SK-N-SH treated with all-trans-retinoic acid at 6 μM for 48 hours (cell line): Measurements from ENCODE around the gene IDUA.

Source experiments
- ATAC-seq: fragments of 200-7000 bp; cut with Tn5 transposase; 3 replicates; pipeline ENCODE4 v1.9.1; 2020; ENCODE audit warnings: mild to moderate bottlenecking, moderate library complexity
- ARNTL ChIP-seq: fragments of 450-650 bp; formaldehyde crosslinking; IDR thresholded peaks from 2 replicates; pipeline ENCODE4 v1.5.0; 2020; ENCODE audit warnings: low read depth, mild to moderate bottlenecking, moderate library complexity, borderline replicate concordance
- BACH2 ChIP-seq: fragments of 250-450 bp; sonication (Bioruptor Pico); IDR thresholded peaks from 2 replicates; pipeline ENCODE4 v1.9.0; 2021; ENCODE audit warnings: mild to moderate bottlenecking, borderline replicate concordance
- CSDC2 ChIP-seq: fragments of 250-450 bp; sonication (Bioruptor Pico); IDR thresholded peaks from 2 replicates; pipeline ENCODE4 v1.5.0; 2020; ENCODE audit warnings: mild to moderate bottlenecking, moderate library complexity
- ESRRG ChIP-seq: fragments of 250-450 bp; sonication (Bioruptor Pico); IDR thresholded peaks from 2 replicates; pipeline ENCODE4 v1.6.1; 2021; ENCODE audit warnings: mild to moderate bottlenecking
- GLIS3 ChIP-seq: fragments of 250-450 bp; sonication (Bioruptor Pico); IDR thresholded peaks from 2 replicates; pipeline ENCODE4 v1.5.0; 2020; ENCODE audit warnings: mild to moderate bottlenecking, moderate library complexity
- ISL1 ChIP-seq: fragments of 250-450 bp; sonication (Bioruptor Pico); IDR thresholded peaks from 2 replicates; pipeline ENCODE4 v2.1.2; 2022; ENCODE audit warnings: mild to moderate bottlenecking, moderate library complexity
- OSR1 ChIP-seq: fragments of 250-450 bp; sonication (Bioruptor Pico); IDR thresholded peaks from 2 replicates; pipeline ENCODE4 v1.8.0; 2022; ENCODE audit warnings: moderate library complexity, mild to moderate bottlenecking, inconsistent platforms
- PPARA ChIP-seq: fragments of 250-450 bp; sonication (Bioruptor Pico); IDR thresholded peaks from 2 replicates; pipeline ENCODE4 v1.5.0; 2020; ENCODE audit warnings: mild to moderate bottlenecking, borderline replicate concordance
- RARB ChIP-seq: fragments of 250-450 bp; sonication (Bioruptor Pico); IDR thresholded peaks from 2 replicates; pipeline ENCODE4 v1.8.0; 2021; ENCODE audit warnings: mild to moderate bottlenecking, moderate library complexity
- SNAI2 ChIP-seq: fragments of 250-450 bp; sonication (Bioruptor Pico); IDR thresholded peaks from 2 replicates; pipeline ENCODE4 v1.5.0; 2020; ENCODE audit warnings: mild to moderate bottlenecking, moderate library complexity
- TCF4 ChIP-seq: fragments of 250-450 bp; sonication (Bioruptor Pico); IDR thresholded peaks from 2 replicates; pipeline ENCODE4 v1.8.0; 2021; ENCODE audit warnings: mild to moderate bottlenecking, moderate library complexity, borderline replicate concordance
- TOX ChIP-seq: fragments of 250-450 bp; sonication (Bioruptor Pico); IDR thresholded peaks from 2 replicates; pipeline ENCODE4 v1.8.0; 2021; ENCODE audit warnings: mild to moderate bottlenecking, moderate library complexity, borderline replicate concordance
- ZC3H10 ChIP-seq: fragments of 250-450 bp; sonication (Bioruptor Pico); IDR thresholded peaks from 2 replicates; pipeline ENCODE4 v1.5.1; 2021; ENCODE audit warnings: mild to moderate bottlenecking, moderate library complexity
- ZFP3 ChIP-seq: fragments of 250-450 bp; sonication (Bioruptor Pico); IDR thresholded peaks from 2 replicates; pipeline ENCODE4 v1.5.0; 2020; ENCODE audit warnings: mild to moderate bottlenecking, moderate library complexity
- ZFP30 ChIP-seq: fragments of 450-650 bp; formaldehyde crosslinking; IDR thresholded peaks from 2 replicates; pipeline ENCODE4 v1.5.0; 2022; ENCODE audit warnings: mild to moderate bottlenecking, moderate library complexity
- ZNF565 ChIP-seq: fragments of 450-650 bp; formaldehyde crosslinking; conservative IDR thresholded peaks from 2 replicates; pipeline ENCODE4 v1.5.0; 2020; ENCODE audit warnings: low read depth, mild to moderate bottlenecking, moderate library complexity
- ZNF70 ChIP-seq: fragments of 450-650 bp; formaldehyde crosslinking; IDR thresholded peaks from 2 replicates; pipeline ENCODE4 v1.5.0; 2020; ENCODE audit warnings: mild to moderate bottlenecking, moderate library complexity
- ZNF8 ChIP-seq: fragments of 450-650 bp; formaldehyde crosslinking; IDR thresholded peaks from 2 replicates; pipeline ENCODE4 v1.5.0; 2020; ENCODE audit warnings: mild to moderate bottlenecking, moderate library complexity
- TF ChIP-seq, protein P1 (sequence below): fragments of 250-450 bp; sonication (Bioruptor Pico); IDR thresholded peaks from 2 replicates; pipeline ENCODE4 v1.8.0; 2020; ENCODE audit warnings: mild to moderate bottlenecking, moderate library complexity, borderline replicate concordance
- TF ChIP-seq, protein P2 (sequence below): fragments of 250-450 bp; sonication (Bioruptor Pico); IDR thresholded peaks from 2 replicates; pipeline ENCODE4 v1.5.1; 2021; ENCODE audit warnings: mild to moderate bottlenecking, moderate library complexity
- TF ChIP-seq, protein P3 (sequence below): fragments of 250-450 bp; sonication (Bioruptor Pico); IDR thresholded peaks from 2 replicates; pipeline ENCODE4 v1.5.1; 2020; ENCODE audit warnings: low read depth, mild to moderate bottlenecking, moderate library complexity
- TF ChIP-seq, protein P4 (sequence below): fragments of 250-450 bp; sonication (Bioruptor Pico); IDR thresholded peaks from 2 replicates; pipeline ENCODE4 v1.5.0; 2020; ENCODE audit warnings: mild to moderate bottlenecking, moderate library complexity

IDUA gene

DNA sequence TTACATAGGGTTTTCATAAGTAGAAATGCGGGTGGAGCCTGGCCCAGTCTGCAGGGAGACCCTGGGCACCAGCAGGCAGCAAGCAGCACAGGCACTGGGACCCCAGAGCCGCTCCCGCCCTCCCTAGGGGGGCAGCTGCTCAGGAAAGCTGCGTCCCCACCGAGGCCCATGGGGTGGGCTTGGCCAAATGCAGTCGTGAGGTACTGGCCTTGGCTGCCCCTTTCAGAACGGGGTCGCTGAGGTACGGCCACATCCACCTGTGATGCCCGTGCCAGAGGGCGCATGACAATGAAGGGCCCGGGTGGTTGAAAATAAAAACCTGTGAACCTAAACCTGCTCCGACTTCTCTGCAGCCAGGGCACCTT is 37.9 kb upstream of the IDUA start (continued):
- TF ChIP-seq, protein P1, sequence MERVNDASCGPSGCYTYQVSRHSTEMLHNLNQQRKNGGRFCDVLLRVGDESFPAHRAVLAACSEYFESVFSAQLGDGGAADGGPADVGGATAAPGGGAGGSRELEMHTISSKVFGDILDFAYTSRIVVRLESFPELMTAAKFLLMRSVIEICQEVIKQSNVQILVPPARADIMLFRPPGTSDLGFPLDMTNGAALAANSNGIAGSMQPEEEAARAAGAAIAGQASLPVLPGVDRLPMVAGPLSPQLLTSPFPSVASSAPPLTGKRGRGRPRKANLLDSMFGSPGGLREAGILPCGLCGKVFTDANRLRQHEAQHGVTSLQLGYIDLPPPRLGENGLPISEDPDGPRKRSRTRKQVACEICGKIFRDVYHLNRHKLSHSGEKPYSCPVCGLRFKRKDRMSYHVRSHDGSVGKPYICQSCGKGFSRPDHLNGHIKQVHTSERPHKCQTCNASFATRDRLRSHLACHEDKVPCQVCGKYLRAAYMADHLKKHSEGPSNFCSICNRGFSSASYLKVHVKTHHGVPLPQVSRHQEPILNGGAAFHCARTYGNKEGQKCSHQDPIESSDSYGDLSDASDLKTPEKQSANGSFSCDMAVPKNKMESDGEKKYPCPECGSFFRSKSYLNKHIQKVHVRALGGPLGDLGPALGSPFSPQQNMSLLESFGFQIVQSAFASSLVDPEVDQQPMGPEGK (CRISPR knock-in tag), result no peak
- TF ChIP-seq, protein P2, sequence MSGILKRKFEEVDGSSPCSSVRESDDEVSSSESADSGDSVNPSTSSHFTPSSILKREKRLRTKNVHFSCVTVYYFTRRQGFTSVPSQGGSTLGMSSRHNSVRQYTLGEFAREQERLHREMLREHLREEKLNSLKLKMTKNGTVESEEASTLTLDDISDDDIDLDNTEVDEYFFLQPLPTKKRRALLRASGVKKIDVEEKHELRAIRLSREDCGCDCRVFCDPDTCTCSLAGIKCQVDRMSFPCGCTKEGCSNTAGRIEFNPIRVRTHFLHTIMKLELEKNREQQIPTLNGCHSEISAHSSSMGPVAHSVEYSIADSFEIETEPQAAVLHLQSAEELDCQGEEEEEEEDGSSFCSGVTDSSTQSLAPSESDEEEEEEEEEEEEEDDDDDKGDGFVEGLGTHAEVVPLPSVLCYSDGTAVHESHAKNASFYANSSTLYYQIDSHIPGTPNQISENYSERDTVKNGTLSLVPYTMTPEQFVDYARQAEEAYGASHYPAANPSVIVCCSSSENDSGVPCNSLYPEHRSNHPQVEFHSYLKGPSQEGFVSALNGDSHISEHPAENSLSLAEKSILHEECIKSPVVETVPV (CRISPR knock-in tag), result no peak
- TF ChIP-seq, protein P3, sequence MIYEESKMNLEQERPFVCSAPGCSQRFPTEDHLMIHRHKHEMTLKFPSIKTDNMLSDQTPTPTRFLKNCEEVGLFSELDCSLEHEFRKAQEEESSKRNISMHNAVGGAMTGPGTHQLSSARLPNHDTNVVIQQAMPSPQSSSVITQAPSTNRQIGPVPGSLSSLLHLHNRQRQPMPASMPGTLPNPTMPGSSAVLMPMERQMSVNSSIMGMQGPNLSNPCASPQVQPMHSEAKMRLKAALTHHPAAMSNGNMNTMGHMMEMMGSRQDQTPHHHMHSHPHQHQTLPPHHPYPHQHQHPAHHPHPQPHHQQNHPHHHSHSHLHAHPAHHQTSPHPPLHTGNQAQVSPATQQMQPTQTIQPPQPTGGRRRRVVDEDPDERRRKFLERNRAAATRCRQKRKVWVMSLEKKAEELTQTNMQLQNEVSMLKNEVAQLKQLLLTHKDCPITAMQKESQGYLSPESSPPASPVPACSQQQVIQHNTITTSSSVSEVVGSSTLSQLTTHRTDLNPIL (CRISPR knock-in tag), result no peak
- no peak for TF ChIP-seq SNAI2 (CRISPR knock-in tag)
- no peak for TF ChIP-seq OSR1 (CRISPR knock-in tag)
- TF ChIP-seq ZFP3 (CRISPR knock-in tag), result no peak
- no peak for TF ChIP-seq RARB (CRISPR knock-in tag)
- TF ChIP-seq ARNTL (CRISPR knock-in tag), result no peak
- TF ChIP-seq TCF4 (CRISPR knock-in tag), result no peak

DNA sequence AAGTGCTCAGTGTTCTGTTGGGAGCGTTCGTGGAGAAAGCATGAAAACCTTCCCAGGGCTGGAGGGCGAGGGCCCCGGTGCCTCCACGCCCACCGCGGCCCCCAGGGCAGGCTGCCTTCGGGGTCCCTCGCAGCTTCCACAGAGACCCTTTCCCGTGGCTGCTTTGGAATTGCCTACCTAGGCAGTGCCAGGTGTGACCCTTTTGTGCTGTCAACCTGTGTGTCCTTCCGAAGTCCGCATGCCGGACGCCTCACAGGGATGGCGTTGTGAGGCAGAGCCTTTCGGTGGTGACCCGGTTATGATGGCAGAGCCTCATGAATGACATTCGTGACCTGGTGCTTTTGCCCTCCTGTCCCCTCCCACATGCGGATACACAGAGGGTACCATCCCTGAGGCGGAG is 37.2 kb upstream of the IDUA start:
- TF ChIP-seq ZFP3 (CRISPR knock-in tag) (no peak), TOX (CRISPR knock-in tag) (no peak), ZNF565 (no peak), ZFP30 (no peak), ZNF8 (no peak), SNAI2 (CRISPR knock-in tag) (no peak), RARB (CRISPR knock-in tag) (no peak), OSR1 (CRISPR knock-in tag) (no peak)
- TF ChIP-seq, protein P1 (CRISPR knock-in tag), result no peak
- TF ChIP-seq, all 23 proteins: peak for 0
- ATAC-seq, result no peak

DNA sequence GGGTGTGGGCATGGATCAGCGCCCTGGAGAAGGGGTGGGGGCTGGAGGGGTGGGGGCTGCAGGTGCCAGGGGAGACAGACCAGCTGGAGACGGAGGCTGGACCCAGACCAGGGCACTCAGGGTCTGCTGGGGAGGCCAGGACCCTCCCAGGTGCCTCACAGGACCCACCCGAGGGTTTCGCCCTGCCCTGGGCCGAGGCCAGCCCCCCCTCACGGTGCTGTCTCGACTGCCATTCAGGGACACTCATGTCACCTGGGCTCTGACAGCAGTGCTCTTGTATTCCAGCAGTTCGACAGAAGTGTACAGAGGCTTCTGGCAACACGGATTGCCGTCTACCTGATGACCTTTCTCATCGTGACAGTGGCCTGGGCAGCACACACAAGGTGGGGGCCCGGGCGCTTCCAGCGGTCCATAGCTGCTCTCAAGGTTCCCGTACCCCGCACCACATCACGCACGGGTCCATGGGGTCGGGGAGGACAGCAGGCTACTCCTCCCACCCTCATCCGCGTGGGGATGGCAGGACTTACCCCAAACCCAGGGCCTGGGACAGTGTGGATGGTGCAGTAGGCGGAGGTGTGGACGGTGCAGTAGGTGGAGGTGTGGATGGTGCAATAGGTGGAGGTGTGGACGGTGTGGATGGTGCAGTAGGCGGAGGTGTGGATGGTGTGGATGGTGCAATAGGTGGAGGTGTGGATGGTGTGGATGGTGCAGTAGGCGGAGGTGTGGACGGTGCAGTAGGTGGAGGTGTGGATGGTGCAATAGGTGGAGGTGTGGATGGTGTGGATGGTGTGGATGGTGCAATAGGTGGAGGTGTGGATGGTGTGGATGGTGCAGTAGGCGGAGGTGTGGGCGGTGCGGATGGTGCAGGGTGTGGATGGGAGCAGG is 36.5 kb upstream of the IDUA start:
- no peak for ATAC-seq
- TF ChIP-seq PPARA (CRISPR knock-in tag) (no peak), RARB (CRISPR knock-in tag) (no peak), ARNTL (CRISPR knock-in tag) (no peak), CSDC2 (CRISPR knock-in tag) (no peak), ESRRG (CRISPR knock-in tag) (no peak), ISL1 (CRISPR knock-in tag) (no peak), OSR1 (CRISPR knock-in tag) (no peak), ZNF70 (CRISPR knock-in tag) (no peak), ZFP30 (no peak), TOX (CRISPR knock-in tag) (no peak), ZNF565 (no peak), ZC3H10 (CRISPR knock-in tag) (no peak), TCF4 (CRISPR knock-in tag) (no peak), BACH2 (CRISPR knock-in tag) (no peak), ZNF8 (no peak), GLIS3 (CRISPR knock-in tag) (no peak), ZFP3 (CRISPR knock-in tag) (no peak)
- TF ChIP-seq, protein P3 (CRISPR knock-in tag), result no peak
- TF ChIP-seq, protein P4, sequence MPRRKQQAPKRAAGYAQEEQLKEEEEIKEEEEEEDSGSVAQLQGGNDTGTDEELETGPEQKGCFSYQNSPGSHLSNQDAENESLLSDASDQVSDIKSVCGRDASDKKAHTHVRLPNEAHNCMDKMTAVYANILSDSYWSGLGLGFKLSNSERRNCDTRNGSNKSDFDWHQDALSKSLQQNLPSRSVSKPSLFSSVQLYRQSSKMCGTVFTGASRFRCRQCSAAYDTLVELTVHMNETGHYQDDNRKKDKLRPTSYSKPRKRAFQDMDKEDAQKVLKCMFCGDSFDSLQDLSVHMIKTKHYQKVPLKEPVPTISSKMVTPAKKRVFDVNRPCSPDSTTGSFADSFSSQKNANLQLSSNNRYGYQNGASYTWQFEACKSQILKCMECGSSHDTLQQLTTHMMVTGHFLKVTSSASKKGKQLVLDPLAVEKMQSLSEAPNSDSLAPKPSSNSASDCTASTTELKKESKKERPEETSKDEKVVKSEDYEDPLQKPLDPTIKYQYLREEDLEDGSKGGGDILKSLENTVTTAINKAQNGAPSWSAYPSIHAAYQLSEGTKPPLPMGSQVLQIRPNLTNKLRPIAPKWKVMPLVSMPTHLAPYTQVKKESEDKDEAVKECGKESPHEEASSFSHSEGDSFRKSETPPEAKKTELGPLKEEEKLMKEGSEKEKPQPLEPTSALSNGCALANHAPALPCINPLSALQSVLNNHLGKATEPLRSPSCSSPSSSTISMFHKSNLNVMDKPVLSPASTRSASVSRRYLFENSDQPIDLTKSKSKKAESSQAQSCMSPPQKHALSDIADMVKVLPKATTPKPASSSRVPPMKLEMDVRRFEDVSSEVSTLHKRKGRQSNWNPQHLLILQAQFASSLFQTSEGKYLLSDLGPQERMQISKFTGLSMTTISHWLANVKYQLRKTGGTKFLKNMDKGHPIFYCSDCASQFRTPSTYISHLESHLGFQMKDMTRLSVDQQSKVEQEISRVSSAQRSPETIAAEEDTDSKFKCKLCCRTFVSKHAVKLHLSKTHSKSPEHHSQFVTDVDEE, result no peak
